Activated T-cell treated with anti-CD3 and anti-CD28 coated beads for 4 hours (primary cell): ENCODE data around the gene NOCT.
"Not testable (repeated sequence)": the region's sequence is repeated elsewhere in the genome, so short reads cannot be mapped to it uniquely, and the experiment has no call there.

Experiments
- DNase-seq: peaks from one replicate; pipeline ENCODE4 v3.0.0-alpha.2; 2020

Gene NOCT

DNA sequence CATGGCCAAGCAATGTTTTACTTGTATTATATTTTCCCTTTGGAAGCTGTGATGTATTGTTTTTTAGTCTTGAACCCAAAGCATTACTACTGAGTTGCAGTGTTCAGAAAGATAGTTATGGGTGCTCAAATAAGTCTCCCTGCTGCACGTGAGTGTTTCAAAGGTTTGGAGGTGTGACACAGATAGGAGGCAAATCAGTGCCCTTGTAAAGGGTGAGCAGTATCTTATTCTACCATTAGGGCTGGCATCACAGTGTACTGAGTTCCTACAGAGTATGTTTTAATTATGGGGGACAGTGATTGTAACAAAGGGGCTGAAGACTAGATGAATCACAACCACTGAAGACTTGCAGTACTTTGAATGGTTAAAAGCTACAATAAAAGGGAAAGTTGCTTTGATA lies 38.3 kb downstream of the NOCT start:
- no peak for DNase-seq

DNA sequence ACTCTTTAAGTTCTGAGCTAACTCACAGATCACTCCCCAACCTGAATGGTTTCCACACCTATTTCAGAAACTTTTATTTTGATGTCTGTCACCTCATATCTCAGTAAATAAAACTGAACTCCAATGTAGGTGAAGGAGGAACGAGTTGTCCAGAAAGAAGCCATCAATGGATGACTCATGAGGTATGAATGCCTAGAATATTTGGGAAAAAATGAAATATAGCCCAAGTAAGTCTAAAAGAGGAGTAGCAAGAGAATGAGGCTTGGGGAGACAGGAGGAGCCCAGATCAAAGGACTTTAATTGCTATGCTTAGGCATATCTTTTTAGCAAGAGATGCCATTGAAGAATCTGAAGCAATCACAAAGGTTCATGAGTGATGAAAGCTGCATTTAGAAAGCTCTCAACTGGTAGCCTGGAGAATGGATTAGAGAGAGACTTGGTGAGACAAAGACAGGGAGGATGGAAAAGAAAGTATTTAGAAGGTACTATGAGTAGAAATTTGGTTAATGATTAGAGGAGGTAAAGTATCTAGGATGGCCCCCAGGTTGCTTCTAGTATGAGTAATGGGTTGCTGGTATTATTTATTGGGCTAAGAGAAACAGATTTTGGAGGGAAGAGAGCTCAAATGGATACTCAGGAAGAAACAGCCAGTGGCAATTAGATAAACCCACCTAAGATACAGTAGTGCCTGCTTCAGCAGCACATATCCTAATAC lies 39.4 kb downstream of the NOCT start:
- no peak for DNase-seq

DNA sequence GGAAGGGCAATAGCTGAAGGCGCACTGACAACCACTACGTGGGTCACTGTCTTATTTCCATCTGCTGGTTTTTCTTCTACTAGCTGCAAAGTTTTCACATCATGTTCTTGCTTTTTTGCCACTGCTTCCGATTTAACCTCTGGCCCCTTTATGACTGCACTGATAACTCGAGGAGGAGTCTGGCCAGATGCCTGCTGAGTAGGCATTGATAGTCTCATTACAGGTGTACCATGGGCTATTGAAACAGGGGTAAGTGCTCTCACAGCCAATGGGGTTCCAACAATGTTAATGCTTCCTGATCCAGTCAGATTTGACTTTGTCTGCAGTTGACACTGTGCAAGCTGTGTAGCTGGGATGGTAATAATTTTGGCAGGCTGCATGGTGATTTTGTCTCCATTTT lies 43.4 kb downstream of the NOCT start:
- DNase-seq, result not testable (repeated sequence)

DNA sequence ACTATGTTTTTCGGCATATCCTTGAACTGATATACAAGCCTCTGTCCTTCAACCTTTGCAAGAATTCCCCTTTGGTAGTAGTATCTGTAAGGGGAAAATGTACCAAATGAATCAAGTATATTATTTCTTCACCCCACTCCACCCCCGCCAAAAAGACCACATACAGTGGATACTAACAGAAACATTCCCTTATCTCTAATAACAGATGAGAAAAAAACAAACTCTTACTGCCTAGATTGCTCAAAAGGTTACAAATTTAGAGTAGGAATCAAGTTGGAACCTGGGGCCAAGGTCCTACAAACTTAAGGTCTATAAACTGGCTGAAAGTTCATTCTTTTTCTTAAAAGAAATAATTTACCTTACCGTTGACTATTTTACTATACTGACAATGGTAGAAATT lies 45.0 kb downstream of the NOCT start:
- DNase-seq, result no peak

DNA sequence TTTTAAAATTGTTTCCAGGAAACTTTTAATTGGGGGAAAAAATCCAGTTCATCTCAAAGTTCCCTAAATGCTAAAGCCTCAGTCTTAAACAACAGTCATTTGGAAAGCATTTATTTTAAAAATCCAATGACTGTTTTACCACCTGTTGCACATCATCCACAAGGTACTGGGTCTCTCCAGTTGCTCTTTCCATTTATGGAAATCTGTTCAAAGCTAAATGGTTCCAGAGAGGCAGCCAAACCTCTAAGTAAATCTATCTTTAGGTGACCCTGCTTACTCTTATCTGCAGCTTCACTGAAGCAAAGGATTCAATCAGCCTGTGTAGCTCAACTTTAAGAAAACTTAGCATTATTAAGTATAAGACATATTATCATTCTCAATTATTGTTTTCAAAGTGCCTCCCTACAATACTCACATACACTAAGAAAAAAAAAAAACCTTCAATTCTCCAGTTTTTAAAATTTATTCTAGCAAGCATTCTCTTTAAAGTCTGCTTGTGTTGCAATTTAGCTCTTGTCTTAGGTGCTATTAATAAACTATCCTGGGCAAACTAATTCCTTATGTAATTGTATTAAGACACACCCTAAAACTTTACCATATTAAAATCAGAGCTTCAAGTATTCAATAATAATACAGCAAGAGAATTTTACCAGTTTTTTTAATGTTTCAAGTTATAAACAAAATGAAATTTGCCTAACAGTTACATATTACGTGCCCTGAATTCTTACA lies 60.6 kb downstream of the NOCT start:
- DNase-seq, result no peak

DNA sequence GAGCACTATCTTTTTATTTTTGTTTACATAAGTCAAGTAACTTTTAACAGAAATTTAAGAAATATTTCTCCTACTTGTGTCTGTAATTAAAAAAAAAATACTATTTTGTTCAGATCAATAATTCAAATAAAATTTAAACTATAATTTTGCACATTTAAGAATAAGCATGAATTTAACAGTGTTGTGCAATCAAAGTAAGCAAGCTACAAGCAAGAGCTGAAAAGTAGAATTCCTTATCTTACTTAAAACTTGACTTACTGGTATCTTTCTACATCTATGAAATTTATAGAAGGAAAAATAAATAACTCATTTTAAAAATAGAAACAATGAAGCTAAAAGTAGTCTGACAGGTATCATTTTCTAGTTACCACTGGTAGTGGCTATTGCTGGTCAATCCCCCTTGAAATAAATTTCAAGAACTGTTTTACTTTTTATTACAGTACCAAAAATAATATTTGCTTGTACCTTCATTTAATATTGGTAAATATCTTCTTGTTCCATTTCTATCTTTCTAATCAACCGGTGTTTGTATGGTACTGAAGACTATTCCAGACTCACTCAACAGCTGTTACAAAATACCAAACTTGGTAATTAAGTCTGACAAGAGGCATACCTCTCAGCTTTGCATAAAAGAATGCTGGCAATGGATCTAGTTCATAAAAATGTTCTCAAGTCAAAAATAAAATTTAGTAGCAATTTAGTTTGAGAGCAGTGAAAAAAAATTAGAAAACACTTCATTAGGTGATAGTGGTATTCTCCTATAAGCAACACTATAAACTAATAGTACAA lies 62.2 kb downstream of the NOCT start:
- DNase-seq, result no peak

DNA sequence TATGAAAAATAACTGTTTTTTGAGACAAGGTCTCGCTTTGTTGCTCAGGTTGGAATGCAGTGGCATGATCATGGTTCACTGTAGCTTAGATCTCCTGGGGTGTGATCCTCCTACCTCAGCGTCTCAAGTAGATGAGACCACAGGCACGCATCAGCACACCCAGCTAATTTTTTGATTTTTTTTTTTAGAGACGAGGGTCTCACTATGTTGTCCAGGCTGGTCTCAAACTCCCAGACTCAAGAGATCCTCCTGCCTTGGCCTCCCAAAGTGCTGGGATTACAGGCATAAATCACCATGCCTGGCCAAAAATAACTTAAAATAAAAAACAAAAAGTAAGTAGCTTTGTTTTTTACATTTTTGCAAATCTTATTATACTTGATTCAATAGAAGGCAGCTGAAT lies 63.3 kb downstream of the NOCT start:
- DNase-seq, result no peak

DNA sequence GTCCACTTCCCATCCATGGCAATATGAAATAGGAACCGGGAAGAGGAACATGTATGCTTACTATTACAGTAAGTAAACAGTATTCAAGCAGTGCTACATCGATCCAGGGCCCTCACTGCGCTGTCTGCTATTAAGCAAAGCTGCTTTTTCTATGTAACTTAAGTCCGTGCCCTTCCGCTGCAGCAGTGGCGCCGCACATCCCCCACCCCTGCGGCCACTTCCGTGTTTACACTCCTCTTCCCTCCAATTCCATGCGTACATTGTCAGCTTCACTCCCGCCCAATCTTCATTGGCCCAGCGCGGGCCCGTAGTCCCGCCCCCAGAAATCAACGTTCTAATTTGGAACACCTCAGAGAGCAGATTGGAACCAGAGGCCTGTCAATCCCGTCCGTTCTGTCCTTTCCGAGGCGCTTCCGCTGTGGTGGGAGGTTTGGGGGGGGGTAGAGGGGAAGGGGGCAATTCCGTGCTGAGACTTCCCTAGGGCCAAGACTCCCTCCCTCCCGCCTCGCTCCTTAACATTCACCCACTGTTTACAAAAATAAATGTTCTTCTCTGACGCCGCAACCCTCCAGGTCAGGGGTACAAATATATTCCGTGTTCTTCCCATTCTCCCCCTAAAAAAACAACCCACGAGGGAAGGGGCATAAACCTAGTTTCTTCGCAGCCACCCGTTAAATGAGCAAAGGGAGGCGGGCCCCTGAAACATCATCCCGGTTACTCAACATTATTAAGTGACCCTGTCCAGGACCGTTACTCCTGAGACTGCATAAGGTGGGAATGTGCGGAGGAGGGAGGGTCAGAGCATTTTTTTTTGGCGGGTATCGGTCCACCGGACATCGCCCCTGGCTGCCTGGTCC lies 67.4 kb downstream of the NOCT start:
- peak; percentile 77 for DNase-seq

DNA sequence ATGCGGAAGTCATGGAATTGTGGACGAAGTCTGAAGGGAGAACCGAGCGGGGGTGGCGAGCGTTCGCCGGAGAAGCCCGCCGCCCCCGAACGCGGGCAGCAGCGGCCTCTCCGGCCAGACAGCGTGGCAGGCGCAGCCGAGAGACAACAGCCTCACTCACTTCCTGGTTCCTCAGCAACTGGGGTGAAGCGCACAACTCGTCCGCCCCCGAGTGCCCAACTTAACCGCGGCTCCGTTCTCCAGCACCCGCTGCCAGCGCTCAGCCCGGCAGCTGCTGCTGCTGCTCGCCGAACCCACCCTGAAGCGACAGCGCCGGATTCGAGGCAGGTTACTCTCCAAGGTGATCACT lies 68.0 kb downstream of the NOCT start:
- peak; percentile 46 for DNase-seq

DNA sequence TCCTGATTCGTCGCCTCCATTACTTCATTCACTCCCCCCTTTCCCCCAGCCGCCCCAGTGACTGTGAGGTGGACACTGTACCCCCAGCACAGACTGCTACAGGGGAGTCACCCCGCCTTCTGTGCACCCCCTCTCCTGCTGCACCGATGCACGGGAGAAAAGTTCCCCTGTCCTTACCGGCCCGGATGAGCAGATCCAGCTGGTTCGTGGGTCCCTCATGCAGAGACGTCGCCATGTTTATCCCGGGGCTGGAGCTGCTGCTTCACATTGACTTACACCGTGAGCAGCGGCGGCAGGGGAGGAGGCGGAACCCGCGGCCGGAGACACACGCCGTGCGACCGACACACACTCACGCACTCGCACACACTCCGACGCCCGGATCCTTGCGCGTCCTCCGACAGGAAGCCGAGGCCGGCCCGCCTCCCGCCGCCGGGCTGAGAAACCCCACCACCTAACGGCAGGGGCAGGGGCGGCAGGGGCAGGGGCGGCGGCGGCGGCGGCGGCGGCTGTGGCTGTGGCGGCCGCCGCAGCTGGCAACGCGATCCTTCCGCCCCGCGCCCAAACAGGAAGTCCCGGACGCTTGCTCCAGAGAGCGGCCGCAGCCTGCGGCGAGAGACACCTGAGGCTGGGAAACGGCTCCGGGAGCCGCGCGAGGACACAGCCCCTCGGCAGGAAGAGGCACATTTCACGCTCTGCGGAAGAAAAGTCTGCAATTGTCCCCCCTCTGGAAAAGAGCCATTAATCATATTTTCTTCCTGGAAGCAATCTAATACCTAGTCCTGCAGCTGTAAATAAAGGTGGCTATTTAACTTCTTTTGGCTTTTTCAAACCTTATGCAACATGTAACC lies 68.6 kb downstream of the NOCT start:
- DNase-seq, result peak; percentile 58

DNA sequence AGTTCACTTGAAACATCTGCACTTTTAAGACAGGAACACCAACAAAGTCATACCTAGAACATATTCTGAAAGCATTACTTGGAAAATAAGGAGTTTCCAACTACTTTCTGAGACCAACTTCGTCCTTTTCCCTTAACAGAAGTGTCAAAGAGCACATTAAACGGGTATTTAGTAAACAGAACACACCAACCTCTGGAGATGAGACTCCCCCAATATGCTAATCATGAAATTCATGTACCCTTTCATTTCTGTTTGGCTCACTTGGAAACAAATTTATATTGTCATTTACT lies 69.2 kb downstream of the NOCT start:
- no peak for DNase-seq

DNA sequence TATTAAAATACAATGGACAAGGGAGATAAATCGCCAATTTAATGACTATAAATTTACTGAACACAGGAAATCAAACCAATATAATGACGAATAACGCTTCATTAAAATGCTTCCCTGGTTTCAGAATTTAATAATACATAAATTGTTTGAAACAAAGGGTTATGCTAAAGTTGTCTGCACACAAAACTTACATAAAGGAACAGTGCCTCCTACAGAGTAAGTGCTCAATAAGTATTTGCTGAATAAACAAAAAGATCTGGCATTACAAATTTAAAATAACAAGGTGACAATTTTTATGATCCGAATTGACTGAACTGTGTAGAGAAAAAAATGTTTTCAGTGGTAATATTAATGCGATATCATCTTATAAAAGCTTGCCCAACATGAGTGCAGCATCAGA lies 69.6 kb downstream of the NOCT start:
- DNase-seq, result no peak

DNA sequence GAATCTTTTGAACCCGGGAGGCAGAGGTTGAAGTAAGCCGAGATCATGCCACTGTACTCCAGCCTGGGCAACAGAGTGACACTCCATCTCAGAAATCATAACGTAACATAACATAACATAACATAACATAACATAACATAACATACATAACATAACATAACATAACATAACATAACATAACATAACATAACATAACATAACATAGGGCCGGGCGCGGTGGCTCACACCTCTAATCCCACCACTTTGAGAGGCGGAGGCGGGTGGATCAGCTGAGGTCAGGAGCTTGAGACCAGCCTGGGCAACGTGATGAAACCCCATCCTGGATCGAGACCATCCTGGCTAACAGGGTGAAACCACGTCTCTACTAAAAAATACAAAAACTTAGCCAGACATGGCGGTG lies 76.7 kb downstream of the NOCT start:
- DNase-seq, result no peak
